ENCODE measurements around the gene SSB. TPM values are rescaled to one million over a fixed set of nuclear protein-coding genes. Genes with fewer than 3 reads are reported as not detected.

Gene SSB
- total and polyA plus RNA-seq, 2 of the 13 experiments (the other 11 are each of a cell fraction or from before 2014, with no cell fraction given): 109 to 208 TPM

GRCh38 chr2:169759987-169760386 is 38.7 kb upstream of the SSB start:
- intact Hi-C loops (cut with micrococcal nuclease; ENCODE audit: unreplicated experiment): loop anchor here (2.0 kb wide), 1 partner anchor 173 kb away; no protein-coding TSS in a partner anchor
- no peak overlapping the region for H3K4me2 ChIP-seq (ENCODE audit: low read depth, low read length)
- no peaks in the 10 kb centered on the region for H3K9me3 ChIP-seq (ENCODE audit: low read length)
- H3K36me3 ChIP-seq (replicated peaks in 1 of 2; ENCODE audit: control insufficient read depth in 1 of 2, insufficient read depth in 2 of 2, low read length in 2 of 2): no peaks in the 10 kb centered on the region
- CTCF ChIA-PET (ENCODE audit: low intra/inter-chr PET ratio, low total read pairs): no interaction called here
- in situ Hi-C loops (cut with HindIII; ENCODE audit: extremely low pct_ligation_motif_present, low pct_unique_long_range_greater_than_20kb): no loop called here
- H3K4me1 ChIP-seq (ENCODE audit: insufficient read depth, low read length): peaks cover 51% of the 10 kb centered on the region
- no peaks in the 10 kb centered on the region for H3K79me2 ChIP-seq (ENCODE audit: insufficient read depth, low read length)
- H3K27ac ChIP-seq (ENCODE audit: extremely low read length, insufficient read depth, low read length): no peak overlapping the region
- WGBS (ENCODE audit: low lambda C conversion rate): 71% methylated on average over 7 of the region's 7 CpGs
- ATAC-seq: no peak
- no peak overlapping the region for H3K4me3 ChIP-seq (replicated peaks in 1 of 3; ENCODE audit: insufficient read depth in 1 of 3, low read depth in 2 of 3, low read length in 3 of 3)
- FAIRE-seq: no peak
- BruUV-seq (replicated peaks): no TSS peak
- no peaks in the 10 kb centered on the region for H4K20me1 ChIP-seq (ENCODE audit: insufficient read depth, low read length)
- no peak for TF ChIP-seq ATF5 (CRISPR knock-in tag; IDR thresholded peaks at IDR 0.05; ENCODE audit: low read depth)
- no peak for TF ChIP-seq ZNF362 (CRISPR knock-in tag; IDR thresholded peaks at IDR 0.05; ENCODE audit: borderline replicate concordance)
- TF ChIP-seq TOE1 (CRISPR knock-in tag; IDR thresholded peaks at IDR 0.05): no peak
- no peak for TF ChIP-seq TBX3 (IDR thresholded peaks at IDR 0.05; ENCODE audit: borderline replicate concordance)
- TF ChIP-seq DDIT3 (CRISPR knock-in tag; IDR thresholded peaks at IDR 0.05): no peak
- no peak for TF ChIP-seq PCBP1 (IDR thresholded peaks at IDR 0.05; ENCODE audit: borderline replicate concordance, low read depth, low read length)
- no peak for TF ChIP-seq ZNF781 (CRISPR knock-in tag; IDR thresholded peaks at IDR 0.05; ENCODE audit: borderline replicate concordance, not compliant biosample characterization)
- TF ChIP-seq ZC3H4 (CRISPR knock-in tag; IDR thresholded peaks at IDR 0.05; ENCODE audit: borderline replicate concordance): no peak
- no peak for TF ChIP-seq ZNF383 (CRISPR knock-in tag; IDR thresholded peaks at IDR 0.05; ENCODE audit: borderline replicate concordance)
- no peak for TF ChIP-seq U2AF2 (IDR thresholded peaks at IDR 0.05; ENCODE audit: low read depth, low read length)
- TF ChIP-seq DPF2 (CRISPR knock-in tag; IDR thresholded peaks at IDR 0.05; ENCODE audit: borderline replicate concordance, low read depth): no peak
- no peak for TF ChIP-seq MTA1 (CRISPR knock-in tag; IDR thresholded peaks at IDR 0.05; ENCODE audit: borderline replicate concordance)
- no peak for DNase-seq (ENCODE audit: low spot score)
- H3K9ac ChIP-seq (ENCODE audit: insufficient read depth, low read depth, low read length): no peak overlapping the region
- no peaks in the 10 kb centered on the region for H3K27me3 ChIP-seq (ENCODE audit: control insufficient read depth in 1 of 2, insufficient read depth in 2 of 2, low read length in 2 of 2)
- POLR2A ChIA-PET: no interaction called here
- no peak overlapping the region for H2AFZ ChIP-seq (ENCODE audit: low read length)

All from HepG2 (cell line).